22Rv1 (cell line): Measurements from ENCODE around the gene INPP5D.
"Not testable (repeated sequence)": the region's sequence is repeated elsewhere in the genome, so short reads cannot be mapped to it uniquely, and the experiment has no call there.

Experiments used
- H3K27ac ChIP-seq: fragments of 450-650 bp; 2 replicates; pipeline ENCODE4 v1.5.1; 2017
- CTCF ChIP-seq: fragments of 450-650 bp; IDR thresholded peaks from 2 replicates; pipeline ENCODE4 v1.5.1; 2017; ENCODE audit warnings: mild to moderate bottlenecking
- ZFX ChIP-seq: fragments of 450-650 bp; IDR thresholded peaks from 2 replicates; pipeline ENCODE4 v1.6.1; 2017; ENCODE audit warnings: antibody characterized with exemption, borderline replicate concordance

INPP5D gene

DNA sequence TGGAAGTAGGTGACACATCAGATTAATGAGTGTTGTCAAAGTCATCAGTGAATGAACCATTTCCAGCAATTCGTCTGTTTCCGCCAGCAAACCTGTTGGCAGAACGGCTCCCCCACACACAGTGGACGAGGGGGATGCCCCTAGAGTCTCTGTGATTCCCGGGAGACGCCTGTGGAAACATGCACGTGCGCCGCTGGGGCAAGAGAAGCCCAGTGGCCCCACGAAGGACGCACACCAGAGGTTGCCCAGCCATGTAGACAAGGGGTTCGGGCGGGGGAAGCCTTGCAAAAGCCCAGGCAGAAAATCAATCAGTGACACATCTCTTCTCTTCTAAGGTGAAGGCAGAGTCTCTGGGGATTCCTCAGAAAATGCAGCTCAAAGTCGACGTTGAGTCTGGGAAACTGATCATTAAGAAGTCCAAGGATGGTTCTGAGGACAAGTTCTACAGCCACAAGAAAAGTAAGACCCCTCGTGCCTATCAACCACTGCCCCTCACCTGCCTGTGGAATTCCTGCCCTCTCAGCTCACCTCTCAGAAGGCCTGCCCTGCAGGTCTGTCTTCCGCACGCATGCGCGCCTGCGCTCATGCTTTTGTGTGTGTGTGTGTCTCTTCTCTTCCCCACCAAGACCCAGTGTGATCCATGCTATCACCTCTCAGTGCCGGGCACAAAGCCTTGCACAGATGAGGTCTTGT, 87.1 kb downstream of the INPP5D start:
- H3K27ac ChIP-seq = no peak overlapping the region
- TF ChIP-seq ZFX (no peak), CTCF (no peak)

GRCh38 chr2:233147829-233148167, 87.7 kb downstream of the INPP5D start:
- TF ChIP-seq ZFX (no peak), CTCF (no peak)
- no peak overlapping the region for H3K27ac ChIP-seq

GRCh38 chr2:233148354-233148753, 88.2 kb downstream of the INPP5D start:
- H3K27ac ChIP-seq = no peak overlapping the region
- no peak for TF ChIP-seq ZFX

DNA sequence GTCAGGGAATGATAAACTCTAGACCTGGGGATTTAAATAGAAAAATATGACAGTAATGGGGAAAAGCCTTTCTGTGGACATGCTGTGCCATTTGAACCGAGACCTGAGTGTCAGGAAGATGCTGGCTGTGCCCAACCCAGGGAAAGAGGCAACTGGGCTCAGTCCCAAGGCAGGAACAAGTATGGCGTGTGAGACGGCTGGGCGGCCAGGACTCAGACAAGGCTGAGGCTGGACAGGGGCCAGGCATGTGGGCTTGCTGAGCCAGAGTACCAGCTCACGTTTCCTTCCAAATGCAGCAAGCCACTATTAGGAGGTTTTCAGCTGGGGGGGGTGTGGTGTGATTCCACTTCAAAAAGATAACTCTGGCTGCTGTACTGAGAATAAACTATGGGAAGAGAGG, 92.4 kb downstream of the INPP5D start:
- H3K27ac ChIP-seq = no peak overlapping the region
- no peak for TF ChIP-seq CTCF
- TF ChIP-seq ZFX = no peak

- TF ChIP-seq ZFX (no peak), CTCF (no peak)
- H3K27ac ChIP-seq = no peak overlapping the region
These were observed 93.1 kb downstream of the INPP5D start for GRCh38 chr2:233153146-233153798.

- no peak overlapping the region for H3K27ac ChIP-seq
- no peak for TF ChIP-seq ZFX
- TF ChIP-seq CTCF = no peak
These were observed 95.9 kb downstream of the INPP5D start for GRCh38 chr2:233156001-233156400.

GRCh38 chr2:233156461-233156860, 96.3 kb downstream of the INPP5D start:
- not testable (repeated sequence) for H3K27ac ChIP-seq

DNA sequence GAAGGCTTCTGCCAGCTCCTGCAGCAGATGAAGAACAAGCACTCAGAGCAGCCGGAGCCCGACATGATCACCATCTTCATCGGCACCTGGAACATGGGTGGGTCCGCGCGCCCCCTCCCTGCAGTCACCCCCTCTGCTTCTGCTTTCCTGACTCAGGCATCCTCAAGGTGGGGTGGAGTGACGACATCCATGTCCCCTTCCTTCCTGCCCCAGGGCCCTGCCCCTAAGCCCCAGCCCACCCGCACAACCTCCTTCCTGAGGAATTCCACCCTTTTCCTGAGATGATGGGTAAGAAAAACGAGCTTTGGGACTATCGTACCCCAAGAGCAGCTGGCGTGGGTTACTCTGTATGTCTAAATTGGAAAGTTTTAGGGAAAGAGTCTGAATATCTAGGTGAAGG, 101.6 kb downstream of the INPP5D start:
- no peak for TF ChIP-seq CTCF
- no peak for TF ChIP-seq ZFX
- no peak overlapping the region for H3K27ac ChIP-seq
